ENCODE measurements around the gene SULT2B1. TPM values are rescaled to one million over a fixed set of nuclear protein-coding genes. Genes with fewer than 3 reads are reported as not detected.

The SULT2B1 gene
- total RNA-seq, 1 experiment from 2014 or later: not detected

- DNase-seq (ENCODE audit: low read depth): no peak
Observed at GRCh38 chr19:48598996-48599700, 47.2 kb downstream of the SULT2B1 start.

- DNase-seq (ENCODE audit: low read depth): no peak
Observed at GRCh38 chr19:48600679-48601417, 48.9 kb downstream of the SULT2B1 start.

- DNase-seq (ENCODE audit: low read depth): no peak
Observed at GRCh38 chr19:48603001-48603400, 51.0 kb downstream of the SULT2B1 start.

- no peak for DNase-seq (ENCODE audit: low read depth)
Observed at GRCh38 chr19:48603449-48603848, 51.5 kb downstream of the SULT2B1 start.

GRCh38 chr19:48603850-48604249 lies 51.9 kb downstream of the SULT2B1 start:
- DNase-seq (ENCODE audit: low read depth): no peak

GRCh38 chr19:48606463-48607358 lies 54.7 kb downstream of the SULT2B1 start, which contains the start of gene SPACA4:
Gene SPACA4 (plus strand): TSS chr19:48606742. CDS start chr19:48606979, 237 bp downstream.
- no peak for DNase-seq (ENCODE audit: low read depth)

- no peak for DNase-seq (ENCODE audit: low read depth)
Observed at GRCh38 chr19:48607359-48607755, 55.4 kb downstream of the SULT2B1 start.

GRCh38 chr19:48608798-48609263 lies 56.9 kb downstream of the SULT2B1 start:
- DNase-seq (ENCODE audit: low read depth): no peak

- DNase-seq (ENCODE audit: low read depth): no peak
Observed at GRCh38 chr19:48609571-48610108, 57.7 kb downstream of the SULT2B1 start.

- no peak for DNase-seq (ENCODE audit: low read depth)
Observed at GRCh38 chr19:48611872-48612271, 59.9 kb downstream of the SULT2B1 start.

GRCh38 chr19:48613024-48613851 lies 61.3 kb downstream of the SULT2B1 start:
- DNase-seq (ENCODE audit: low read depth): peak; percentile 77

GRCh38 chr19:48613852-48614435 lies 62.0 kb downstream of the SULT2B1 start:
- no peak for DNase-seq (ENCODE audit: low read depth)

- no peak for DNase-seq (ENCODE audit: low read depth)
Observed at GRCh38 chr19:48614436-48615230, 62.7 kb downstream of the SULT2B1 start, which contains the start of gene FAM83E. Gene FAM83E (minus strand): TSS chr19:48615076. CDS start chr19:48613372, 1,704 bp downstream.

- DNase-seq (ENCODE audit: low read depth): no peak
Observed at GRCh38 chr19:48615231-48616040, 63.5 kb downstream of the SULT2B1 start.

GRCh38 chr19:48616041-48616436 lies 64.1 kb downstream of the SULT2B1 start:
- no peak for DNase-seq (ENCODE audit: low read depth)

- DNase-seq (ENCODE audit: low read depth): no peak
Observed at GRCh38 chr19:48616491-48617056, 64.6 kb downstream of the SULT2B1 start.

GRCh38 chr19:48617146-48617937 lies 65.4 kb downstream of the SULT2B1 start:
- DNase-seq (ENCODE audit: low read depth): no peak
